Ectodermal cell (in vitro differentiated cells): Measurements from ENCODE around the gene PYGB.

Experiments used
- H3K27ac ChIP-seq: 2 replicates; pipeline ENCODE4 v1.7.0; 2013; ENCODE audit warnings: mild to moderate bottlenecking, low read depth, low read length; ENCODE audit not compliant: insufficient read depth, poor library complexity, severe bottlenecking
- H3K27me3 ChIP-seq: 2 replicates; pipeline ENCODE4 v1.7.0; 2013; ENCODE audit warnings: mild to moderate bottlenecking, low read length; ENCODE audit not compliant: insufficient read depth, control insufficient read depth, poor library complexity, severe bottlenecking
- H3K36me3 ChIP-seq: one replicate; pipeline ENCODE4 v1.7.0; 2013; ENCODE audit warnings: low read length; ENCODE audit not compliant: control insufficient read depth, insufficient read depth
- H3K4me1 ChIP-seq: one replicate; pipeline ENCODE4 v1.7.0; 2013; ENCODE audit warnings: low read length; ENCODE audit not compliant: control insufficient read depth, insufficient read depth
- H3K4me3 ChIP-seq: 2 replicates; pipeline ENCODE4 v1.7.0; 2013; ENCODE audit warnings: low read depth, low read length, control low read depth; ENCODE audit not compliant: insufficient read depth
- H3K9me3 ChIP-seq: 2 replicates; pipeline ENCODE4 v1.7.0; 2013; ENCODE audit warnings: mild to moderate bottlenecking, low read length, moderate library complexity; ENCODE audit not compliant: control insufficient read depth
- WGBS, 2 experiments: methylation state at CpG; one replicate each; pipeline ENCODE4 v1.1.7; 2013; ENCODE audit warnings: missing lambda C conversion rate in 2 of 2; 5-methylcytosine and 5-hydroxymethylcytosine counted together

The PYGB gene

GRCh38 chr20:25317351-25318075, 69.6 kb downstream of the PYGB start:
- Histone ChIP-seq H3K36me3 (no peaks in the 10 kb centered on the region), H3K9me3 (no peaks in the 10 kb centered on the region), H3K27me3 (no peaks in the 10 kb centered on the region), H3K4me3 (no peak overlapping the region), H3K4me1 (no peaks in the 10 kb centered on the region), H3K27ac (no peak overlapping the region)
- WGBS, 2 experiments, result 87 to 90% methylated on average over 15 to 17 of the region's 17 CpGs

- 91% methylated on average over 16 of the region's 16 CpGs for WGBS, 2 experiments
- Histone ChIP-seq H3K9me3 (no peaks in the 10 kb centered on the region), H3K27ac (no peak overlapping the region), H3K4me3 (no peak overlapping the region), H3K4me1 (no peaks in the 10 kb centered on the region), H3K36me3 (peaks cover under 1% of the 10 kb centered on the region), H3K27me3 (no peaks in the 10 kb centered on the region)
Measured at GRCh38 chr20:25318471-25319240, 70.8 kb downstream of the PYGB start.

GRCh38 chr20:25319241-25320034, 71.6 kb downstream of the PYGB start:
- WGBS, 2 experiments, result 92 to 93% methylated on average over 11 of the region's 11 CpGs
- Histone ChIP-seq H3K27me3 (no peaks in the 10 kb centered on the region), H3K4me3 (no peak overlapping the region), H3K9me3 (no peaks in the 10 kb centered on the region), H3K36me3 (peaks cover 3% of the 10 kb centered on the region), H3K27ac (no peak overlapping the region), H3K4me1 (no peaks in the 10 kb centered on the region)

GRCh38 chr20:25320035-25320800, 72.3 kb downstream of the PYGB start:
- WGBS, 2 experiments, result 92 to 93% methylated on average over 13 of the region's 13 CpGs
- H3K4me3 ChIP-seq, result no peak overlapping the region
- H3K9me3 ChIP-seq, result no peaks in the 10 kb centered on the region
- no peaks in the 10 kb centered on the region for H3K4me1 ChIP-seq
- peaks cover 3% of the 10 kb centered on the region for H3K36me3 ChIP-seq
- no peaks in the 10 kb centered on the region for H3K27me3 ChIP-seq
- no peak overlapping the region for H3K27ac ChIP-seq

GRCh38 chr20:25321262-25321831, 73.5 kb downstream of the PYGB start:
- Histone ChIP-seq H3K36me3 (peaks cover 3% of the 10 kb centered on the region), H3K27me3 (no peaks in the 10 kb centered on the region), H3K4me1 (no peaks in the 10 kb centered on the region), H3K27ac (no peak overlapping the region), H3K9me3 (no peaks in the 10 kb centered on the region), H3K4me3 (no peak overlapping the region)
- 97% methylated on average over 4 to 5 of the region's 5 CpGs for WGBS, 2 experiments

- WGBS, 2 experiments, result 94 to 97% methylated on average over 3 of the region's 4 CpGs
- Histone ChIP-seq H3K36me3 (peaks cover 3% of the 10 kb centered on the region), H3K27ac (no peak overlapping the region), H3K27me3 (no peaks in the 10 kb centered on the region), H3K9me3 (no peaks in the 10 kb centered on the region), H3K4me3 (no peak overlapping the region), H3K4me1 (no peaks in the 10 kb centered on the region)
Measured at GRCh38 chr20:25321991-25322390, 74.1 kb downstream of the PYGB start.

GRCh38 chr20:25323496-25324246, 75.8 kb downstream of the PYGB start:
- Histone ChIP-seq H3K4me1 (no peaks in the 10 kb centered on the region), H3K9me3 (no peaks in the 10 kb centered on the region), H3K36me3 (peaks cover 3% of the 10 kb centered on the region), H3K27me3 (no peaks in the 10 kb centered on the region), H3K27ac (no peak overlapping the region), H3K4me3 (no peak overlapping the region)
- 88 to 90% methylated on average over 12 of the region's 12 CpGs for WGBS, 2 experiments

- H3K36me3 ChIP-seq, result peaks cover 3% of the 10 kb centered on the region
- H3K27me3 ChIP-seq, result no peaks in the 10 kb centered on the region
- no peak overlapping the region for H3K4me3 ChIP-seq
- H3K27ac ChIP-seq, result no peak overlapping the region
- WGBS, 2 experiments, result 81 to 83% methylated on average over 5 of the region's 5 CpGs
- H3K4me1 ChIP-seq, result no peaks in the 10 kb centered on the region
- H3K9me3 ChIP-seq, result no peaks in the 10 kb centered on the region
Measured at GRCh38 chr20:25324412-25324811, 76.5 kb downstream of the PYGB start.

GRCh38 chr20:25325073-25325472, 77.2 kb downstream of the PYGB start:
- Histone ChIP-seq H3K36me3 (peaks cover 3% of the 10 kb centered on the region), H3K27me3 (no peaks in the 10 kb centered on the region), H3K9me3 (no peaks in the 10 kb centered on the region), H3K4me1 (no peaks in the 10 kb centered on the region), H3K4me3 (no peak overlapping the region), H3K27ac (no peak overlapping the region)
- WGBS, 2 experiments, result 88 to 99% methylated on average over 3 of the region's 3 CpGs
